Astrocyte of the cerebellum (primary cell): ENCODE data around the gene CST5.

ENCODE experiments used
- DNase-seq: peaks from one replicate; pipeline ENCODE4 v3.0.0-alpha.2; 2011; ENCODE audit warnings: low read depth
- H3K4me3 ChIP-seq: 2 replicates; pipeline ENCODE4 v1.5.1; 2011; ENCODE audit warnings: mild to moderate bottlenecking, low read depth, low read length, moderate library complexity
- CTCF ChIP-seq: IDR thresholded peaks from 2 replicates; pipeline ENCODE4 v1.5.1; 2012; ENCODE audit warnings: low read length, low read depth, moderate library complexity, mild to moderate bottlenecking; ENCODE audit errors: missing control alignments
- in situ Hi-C: cut with HindIII; loops from 2 replicates; pipeline ENCODE4 v1.10.0; 2017; ENCODE audit warnings: low sequenced_read_pairs

CST5 gene

GRCh38 chr20:23924751-23925150, 45.2 kb upstream of the CST5 start:
- TF ChIP-seq CTCF = no peak
- in situ Hi-C loops = no loop called here
- no peak for DNase-seq
- H3K4me3 ChIP-seq = no peak overlapping the region

- in situ Hi-C loops = no loop called here
These were observed 44.4 kb upstream of the CST5 start for GRCh38 chr20:23923891-23924435.

GRCh38 chr20:23923311-23923710, 43.8 kb upstream of the CST5 start:
- no peak overlapping the region for H3K4me3 ChIP-seq
- TF ChIP-seq CTCF = no peak
- in situ Hi-C loops = no loop called here
- DNase-seq = no peak

More at GRCh38 chr20:23923891-23924435, 44.4 kb upstream of the CST5 start:
- DNase-seq = no peak
- H3K4me3 ChIP-seq = no peak overlapping the region
- no peak for TF ChIP-seq CTCF

- DNase-seq = no peak
- no peak for TF ChIP-seq CTCF
- in situ Hi-C loops = no loop called here
- no peak overlapping the region for H3K4me3 ChIP-seq
These were observed 41.1 kb upstream of the CST5 start for GRCh38 chr20:23920408-23921325.

GRCh38 chr20:23918896-23919295, 39.3 kb upstream of the CST5 start:
- in situ Hi-C loops = no loop called here
- H3K4me3 ChIP-seq = no peak overlapping the region
- TF ChIP-seq CTCF = no peak
- DNase-seq = no peak

GRCh38 chr20:23918101-23918862, 38.7 kb upstream of the CST5 start:
- no peak overlapping the region for H3K4me3 ChIP-seq
- DNase-seq = no peak
- in situ Hi-C loops = no loop called here
- TF ChIP-seq CTCF = no peak
